OCI-LY7 (cell line): ENCODE data around the gene NUDT3. TPM values are rescaled to one million over a fixed set of nuclear protein-coding genes. Genes with fewer than 3 reads are reported as not detected.
"Not testable (repeated sequence)": the region's sequence is repeated elsewhere in the genome, so short reads cannot be mapped to it uniquely, and the experiment has no call there.

ENCODE experiments used
- BruUV-seq: library from RNA; stranded (reverse); fragments of 400-500 nt; replicated peaks from 2 replicates; lab custom pipeline; 2021; lab: Mats Ljungman, UMichigan
- CTCF ChIA-PET: fragments of 300-600 bp; sonication (Branson Sonifier 250); formaldehyde crosslinking; loops from one replicate; lab custom pipeline; 2022; ENCODE audit warnings: antibody characterized with exemption; ENCODE audit not compliant: unreplicated experiment; lab: Charles Lee
- POLR2A ChIA-PET: fragments of 300-600 bp; sonication (Branson Sonifier 250); formaldehyde crosslinking; loops from one replicate; lab custom pipeline; 2022; ENCODE audit warnings: antibody characterized with exemption; lab: Charles Lee
- DNase-seq: peaks from one replicate; pipeline ENCODE4 v3.0.0-alpha.2; 2015; ENCODE audit warnings: low spot score
- H2AFZ ChIP-seq: fragments of 200-600 bp; sonication (generic), shearing (Covaris generic); 2 replicates; pipeline ENCODE4 v1.6.1; 2014; ENCODE audit warnings: mild to moderate bottlenecking, antibody characterized with exemption, low read length, moderate library complexity
- H3K27ac ChIP-seq: fragments of 200-600 bp; sonication (generic); 2 replicates; pipeline ENCODE4 v1.5.1; 2014; ENCODE audit warnings: mixed run types, low read depth, mild to moderate bottlenecking, moderate library complexity, low read length, inconsistent platforms; ENCODE audit not compliant: poor library complexity, severe bottlenecking
- H3K36me3 ChIP-seq: fragments of 200-600 bp; sonication (generic); 2 replicates; pipeline ENCODE4 v1.6.1; 2014; ENCODE audit warnings: mild to moderate bottlenecking, antibody characterized with exemption, low read length, moderate library complexity, mixed read lengths; ENCODE audit not compliant: insufficient read depth
- H3K4me1 ChIP-seq: fragments of 200-600 bp; sonication (generic); 2 replicates; pipeline ENCODE4 v1.5.1; 2014; ENCODE audit warnings: mild to moderate bottlenecking, low read length; ENCODE audit not compliant: insufficient read depth, poor library complexity, severe bottlenecking
- H3K4me2 ChIP-seq: fragments of 200-600 bp; sonication (generic); 2 replicates; pipeline ENCODE4 v1.6.1; 2014; ENCODE audit warnings: mild to moderate bottlenecking, low read length
- H3K4me3 ChIP-seq: fragments of 200-600 bp; sonication (generic); 2 replicates; pipeline ENCODE4 v1.5.1; 2014; ENCODE audit warnings: mild to moderate bottlenecking, low read depth, low read length; ENCODE audit not compliant: poor library complexity, severe bottlenecking
- H3K79me2 ChIP-seq: fragments of 200-600 bp; sonication (generic); 2 replicates; pipeline ENCODE4 v1.6.1; 2016; ENCODE audit warnings: low read depth, mild to moderate bottlenecking, low read length, moderate library complexity, mixed read lengths; ENCODE audit not compliant: insufficient read depth
- H3K9me2 ChIP-seq: fragments of 200-600 bp; sonication (generic); 2 replicates; pipeline ENCODE4 v1.6.1; 2016; ENCODE audit warnings: mild to moderate bottlenecking, low read length, mixed read lengths; ENCODE audit not compliant: insufficient read depth
- H3K9me3 ChIP-seq: fragments of 200-600 bp; sonication (generic); 2 replicates; pipeline ENCODE4 v1.6.1; 2014; ENCODE audit warnings: mild to moderate bottlenecking, mixed run types, low read length, mixed read lengths
- H4K20me1 ChIP-seq: fragments of 200-600 bp; sonication (generic); 2 replicates; pipeline ENCODE4 v1.6.1; 2014; ENCODE audit warnings: mild to moderate bottlenecking, antibody characterized with exemption, low read length, moderate library complexity, mixed read lengths; ENCODE audit not compliant: insufficient read depth
- EZH2phosphoT487 ChIP-seq: fragments of 200-600 bp; sonication (generic); IDR thresholded peaks from 2 replicates; pipeline ENCODE4 v1.6.1; 2018; ENCODE audit warnings: low read depth, borderline replicate concordance, mild to moderate bottlenecking, mixed run types, antibody characterized with exemption, low read length, moderate library complexity, mixed read lengths
- intact Hi-C: fragments of 100-400 bp; cut with micrococcal nuclease; formaldehyde crosslinking; loops from one replicate; pipeline ENCODE4 v1.10.0; 2022; ENCODE audit not compliant: unreplicated experiment
- total RNA-seq, 2 experiments: library from RNA; depleted of rRNA in 1 of 2; stranded (reverse); fragments of >200 nt in 1 of 2; shearing (Covaris generic) in 1 of 2; gene quantifications; 2 replicates each; pipeline ENCODE4 v1.2.3, GENCODE V29; 2014 to 2022
- TF ChIP-seq, protein P1 (sequence below): fragments of 200-600 bp; sonication (generic); conservative IDR thresholded peaks from 2 replicates; pipeline ENCODE4 v1.5.1; 2014; ENCODE audit warnings: mild to moderate bottlenecking, antibody characterized with exemption, low read length, moderate library complexity, mixed read lengths

NUDT3 gene
- total RNA-seq, 2 experiments from 2014 or later: 30.7 to 43.0 TPM

DNA sequence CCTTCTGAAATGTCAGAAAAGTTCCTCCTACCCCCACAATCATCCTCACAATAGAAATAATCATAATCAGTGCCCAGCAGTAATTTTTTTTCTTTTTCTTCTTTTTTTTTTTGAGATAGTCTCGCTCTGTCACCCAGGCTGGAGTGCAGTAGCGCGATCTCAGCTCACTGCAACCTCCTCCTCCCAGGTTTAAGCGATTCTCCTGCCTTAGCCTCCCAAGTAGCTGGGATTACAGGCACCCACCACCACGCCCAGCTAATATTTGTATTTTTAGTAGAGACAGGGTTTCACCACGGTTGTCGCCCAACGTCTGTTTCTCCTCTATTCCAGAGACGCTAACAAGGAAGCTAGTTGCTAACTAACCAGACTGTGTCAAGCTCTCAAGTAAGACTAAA is 28.8 kb downstream of the NUDT3 start:
- CTCF ChIA-PET, BruUV-seq, POLR2A ChIA-PET, H3K9me2 ChIP-seq, H3K4me3 ChIP-seq, DNase-seq, H2AFZ ChIP-seq, H3K27ac ChIP-seq, H3K9me3 ChIP-seq, intact Hi-C loops, H3K36me3 ChIP-seq: not testable (repeated sequence)
- Histone ChIP-seq H3K79me2 (peaks cover 72% of the 10 kb centered on the region), H3K4me2 (peak overlapping the region; percentile 58; the same call in 1 of the 2 replicates), H3K4me1 (peaks cover 17% of the 10 kb centered on the region), H4K20me1 (peaks cover 17% of the 10 kb centered on the region)

DNA sequence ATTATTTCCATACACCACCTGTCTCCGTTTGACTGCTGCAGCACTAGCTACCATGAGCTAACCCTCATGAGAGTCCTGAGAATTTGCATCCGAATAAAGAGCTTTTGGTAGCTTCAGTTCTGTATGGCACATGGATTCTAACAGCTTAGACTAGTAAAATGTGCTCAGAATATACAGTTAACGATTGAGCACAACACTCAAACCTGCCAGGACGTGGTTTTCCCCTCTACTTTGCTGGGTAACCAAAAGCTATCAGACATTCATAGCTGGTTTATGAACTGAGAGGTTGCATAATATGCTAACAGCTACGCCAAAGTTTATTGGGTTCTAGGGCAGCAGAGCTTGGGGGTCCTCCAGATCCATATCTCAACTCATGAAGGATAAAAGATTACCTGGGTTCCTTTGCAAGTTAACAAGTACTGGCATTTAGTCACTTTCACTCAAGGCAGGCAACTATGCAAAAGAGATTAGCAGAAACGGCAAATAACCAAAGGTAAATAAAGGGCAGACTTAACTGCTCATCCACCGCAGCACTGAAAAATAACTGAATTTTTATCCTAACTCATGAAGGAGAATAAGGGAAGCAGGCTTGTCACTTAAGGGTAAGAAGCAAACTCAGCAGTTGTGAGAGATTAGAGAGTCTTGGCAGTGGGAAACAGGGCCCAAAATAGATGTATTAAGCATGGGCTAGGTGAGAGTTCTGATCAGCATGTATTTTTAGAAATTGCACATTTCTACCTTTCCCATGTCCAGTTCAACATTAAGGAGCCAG is 29.4 kb downstream of the NUDT3 start:
- peak overlapping the region; percentile 46 for H3K27ac ChIP-seq
- BruUV-seq: no TSS peak

DNA sequence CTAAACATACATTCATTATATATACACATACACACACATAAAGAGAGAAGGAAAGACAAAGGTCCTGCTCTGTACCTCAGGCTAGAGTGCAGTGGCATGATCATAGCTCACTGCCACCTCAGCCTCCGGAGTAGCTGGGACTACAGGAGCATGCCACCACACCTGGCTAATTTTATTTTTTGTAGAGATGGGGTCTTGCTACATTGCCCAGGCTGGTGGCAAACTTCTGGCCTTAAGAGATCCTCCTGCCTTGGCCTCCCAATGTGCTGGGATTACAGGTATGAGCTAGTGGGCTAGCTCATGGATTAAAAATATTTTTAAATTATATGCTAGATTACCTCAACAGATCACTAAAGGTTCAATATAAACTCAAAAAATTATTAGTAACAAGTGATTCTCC is 30.3 kb downstream of the NUDT3 start:
- Histone ChIP-seq H4K20me1 (peaks cover 17% of the 10 kb centered on the region), H3K9me3 (no peaks in the 10 kb centered on the region), H3K27ac (peak overlapping the region; percentile 46), H3K4me3 (no peak overlapping the region), H3K4me2 (peak overlapping the region; percentile 58; the same call in 1 of the 2 replicates), H3K4me1 (peaks cover 17% of the 10 kb centered on the region), H2AFZ (no peak overlapping the region), H3K36me3 (peaks cover 3% of the 10 kb centered on the region; the same call in 1 of the 2 replicates), H3K9me2 (no peaks in the 10 kb centered on the region), H3K79me2 (peaks cover 78% of the 10 kb centered on the region)
- ChIA-PET POLR2A (interaction anchor here (0.5 to 1.1 kb wide), 5 partner anchors 11 to 46 kb away, joined by 3 to 5 read pairs (median 3); no protein-coding TSS in a partner anchor), CTCF (no interaction called here)
- intact Hi-C loops: no loop called here
- no peak for DNase-seq
- TF ChIP-seq, protein P1, sequence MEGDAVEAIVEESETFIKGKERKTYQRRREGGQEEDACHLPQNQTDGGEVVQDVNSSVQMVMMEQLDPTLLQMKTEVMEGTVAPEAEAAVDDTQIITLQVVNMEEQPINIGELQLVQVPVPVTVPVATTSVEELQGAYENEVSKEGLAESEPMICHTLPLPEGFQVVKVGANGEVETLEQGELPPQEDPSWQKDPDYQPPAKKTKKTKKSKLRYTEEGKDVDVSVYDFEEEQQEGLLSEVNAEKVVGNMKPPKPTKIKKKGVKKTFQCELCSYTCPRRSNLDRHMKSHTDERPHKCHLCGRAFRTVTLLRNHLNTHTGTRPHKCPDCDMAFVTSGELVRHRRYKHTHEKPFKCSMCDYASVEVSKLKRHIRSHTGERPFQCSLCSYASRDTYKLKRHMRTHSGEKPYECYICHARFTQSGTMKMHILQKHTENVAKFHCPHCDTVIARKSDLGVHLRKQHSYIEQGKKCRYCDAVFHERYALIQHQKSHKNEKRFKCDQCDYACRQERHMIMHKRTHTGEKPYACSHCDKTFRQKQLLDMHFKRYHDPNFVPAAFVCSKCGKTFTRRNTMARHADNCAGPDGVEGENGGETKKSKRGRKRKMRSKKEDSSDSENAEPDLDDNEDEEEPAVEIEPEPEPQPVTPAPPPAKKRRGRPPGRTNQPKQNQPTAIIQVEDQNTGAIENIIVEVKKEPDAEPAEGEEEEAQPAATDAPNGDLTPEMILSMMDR: no peak
- TF ChIP-seq EZH2phosphoT487: no peak
- no TSS peak for BruUV-seq

More for the DNA sequence above, 29.4 kb downstream of the NUDT3 start:
- intact Hi-C loops: no loop called here
- Histone ChIP-seq H4K20me1 (peaks cover 17% of the 10 kb centered on the region), H3K9me3 (no peaks in the 10 kb centered on the region), H3K9me2 (no peaks in the 10 kb centered on the region), H3K4me2 (peak overlapping the region; percentile 58), H3K79me2 (peaks cover 76% of the 10 kb centered on the region), H3K4me1 (peaks cover 17% of the 10 kb centered on the region), H2AFZ (no peak overlapping the region), H3K36me3 (peaks cover 3% of the 10 kb centered on the region; the same call in 1 of the 2 replicates), H3K4me3 (peak overlapping the region; percentile 2)
- POLR2A ChIA-PET: interaction anchor here (0.5 to 0.9 kb wide), 4 partner anchors 15 to 106 kb away, joined by 3 read pairs; no protein-coding TSS in a partner anchor
- TF ChIP-seq, protein P1: no peak
- TF ChIP-seq EZH2phosphoT487: no peak
- CTCF ChIA-PET: no interaction called here
- peak; percentile 51 for DNase-seq
